GM18951 (cell line): ENCODE results near the gene SBNO2.

Experiments
- POLR2A ChIP-seq: IDR thresholded peaks from 4 replicates; pipeline ENCODE4 v1.6.1; 2011; ENCODE audit warnings: mild to moderate bottlenecking; ENCODE audit not compliant: insufficient read length, insufficient read depth; ENCODE audit errors: extremely low read depth
- in situ Hi-C: fragments of 300-500 bp; cut with MboI; formaldehyde crosslinking; loops from one replicate; pipeline ENCODE4 v1.12.0; 2022; ENCODE audit warnings: low sequenced_read_pairs, mixed read lengths, inconsistent platforms; ENCODE audit not compliant: unreplicated experiment

SBNO2 gene

GRCh38 chr19:1173845-1174809 is at the start of gene SBNO2:
Gene SBNO2 (minus strand): TSS chr19:1174268. CDS start chr19:1154276, 19,992 bp downstream.
- in situ Hi-C loops = no loop called here
- TF ChIP-seq POLR2A = peak; percentile 97

GRCh38 chr19:1223018-1223855 is 49.2 kb upstream of the SBNO2 start:
- TF ChIP-seq POLR2A = no peak
- in situ Hi-C loops = no loop called here

DNA sequence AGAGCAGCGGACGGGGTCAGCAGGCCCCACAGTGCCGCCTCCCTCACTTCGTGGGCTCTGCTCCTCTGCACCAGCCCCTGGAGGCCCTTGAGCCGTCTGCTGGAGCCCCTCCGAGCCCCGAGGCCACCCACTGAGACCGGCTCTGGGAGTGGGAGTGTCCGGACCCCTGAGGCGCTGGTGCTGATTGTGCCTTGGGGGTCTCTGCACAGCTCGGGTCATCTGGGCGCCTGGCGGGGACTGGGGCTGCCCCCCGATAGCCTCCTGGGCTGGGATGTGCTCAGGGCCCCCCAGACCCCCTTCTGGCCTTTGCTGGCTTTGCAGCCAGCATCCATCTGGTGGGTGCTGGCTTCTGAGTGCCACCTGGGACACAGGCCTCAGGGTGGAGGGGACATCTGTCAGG is 48.3 kb upstream of the SBNO2 start:
- in situ Hi-C loops = no loop called here
- TF ChIP-seq POLR2A = no peak

- no peak for TF ChIP-seq POLR2A
- in situ Hi-C loops = no loop called here
Measured at GRCh38 chr19:1221904-1222255, 47.8 kb upstream of the SBNO2 start.

DNA sequence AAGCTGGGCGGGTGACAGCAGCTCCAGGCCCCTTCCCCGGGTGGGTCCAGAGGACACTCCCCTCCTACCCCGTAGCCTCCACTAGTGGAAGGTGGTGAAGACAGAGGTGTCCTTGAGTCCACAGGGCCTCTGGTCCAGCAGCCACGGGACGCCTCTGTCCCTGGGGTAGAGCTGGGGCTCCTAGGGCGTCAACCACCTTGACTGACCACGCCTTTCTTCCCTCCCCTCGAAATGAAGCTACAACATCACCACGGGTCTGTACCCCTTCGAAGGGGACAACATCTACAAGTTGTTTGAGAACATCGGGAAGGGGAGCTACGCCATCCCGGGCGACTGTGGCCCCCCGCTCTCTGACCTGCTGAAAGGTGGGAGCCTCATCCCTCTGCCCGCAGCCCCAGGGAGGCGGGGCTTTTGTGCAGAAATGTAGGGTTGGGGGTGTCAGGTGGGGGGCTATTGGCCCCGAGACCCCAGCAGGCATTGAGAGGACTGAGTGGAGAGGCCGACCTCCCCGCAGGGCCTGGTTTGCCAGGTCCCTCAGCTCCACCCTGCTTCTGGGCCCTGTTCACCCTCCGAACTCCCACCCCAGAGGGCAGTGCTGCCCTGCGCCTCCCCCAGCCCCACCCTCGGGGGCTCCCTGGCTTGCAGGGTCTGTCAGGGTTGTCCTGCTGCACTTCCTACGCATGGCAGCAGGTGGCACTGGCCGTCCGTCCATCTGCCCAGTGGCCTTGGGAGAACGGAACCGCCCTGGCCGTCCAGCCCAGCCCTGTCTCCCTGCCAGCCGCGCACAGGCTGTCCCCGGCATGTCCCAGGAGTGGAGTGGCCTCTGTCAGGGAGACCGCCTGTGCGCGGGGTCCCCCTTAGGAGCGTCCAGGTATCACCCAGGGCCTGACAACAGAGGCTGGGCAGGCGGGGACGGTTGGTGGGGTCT is 47.2 kb upstream of the SBNO2 start:
- in situ Hi-C loops = no loop called here
- no peak for TF ChIP-seq POLR2A

DNA sequence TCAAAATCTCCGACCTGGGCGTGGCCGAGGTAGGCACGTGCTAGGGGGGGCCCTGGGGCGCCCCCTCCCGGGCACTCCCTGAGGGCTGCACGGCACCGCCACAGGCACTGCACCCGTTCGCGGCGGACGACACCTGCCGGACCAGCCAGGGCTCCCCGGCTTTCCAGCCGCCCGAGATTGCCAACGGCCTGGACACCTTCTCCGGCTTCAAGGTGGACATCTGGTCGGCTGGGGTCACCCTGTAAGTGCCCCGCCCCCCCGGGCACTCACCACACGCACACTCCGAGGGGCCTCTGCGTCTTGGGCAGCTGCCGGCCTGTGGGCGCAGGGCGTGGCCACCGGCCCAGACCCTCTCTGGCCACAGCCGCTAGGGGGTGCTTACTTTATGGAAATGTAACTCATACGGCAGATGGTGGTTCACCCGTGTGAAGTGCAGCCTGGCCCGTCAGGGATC is 46.4 kb upstream of the SBNO2 start:
- TF ChIP-seq POLR2A = no peak
- in situ Hi-C loops = no loop called here

DNA sequence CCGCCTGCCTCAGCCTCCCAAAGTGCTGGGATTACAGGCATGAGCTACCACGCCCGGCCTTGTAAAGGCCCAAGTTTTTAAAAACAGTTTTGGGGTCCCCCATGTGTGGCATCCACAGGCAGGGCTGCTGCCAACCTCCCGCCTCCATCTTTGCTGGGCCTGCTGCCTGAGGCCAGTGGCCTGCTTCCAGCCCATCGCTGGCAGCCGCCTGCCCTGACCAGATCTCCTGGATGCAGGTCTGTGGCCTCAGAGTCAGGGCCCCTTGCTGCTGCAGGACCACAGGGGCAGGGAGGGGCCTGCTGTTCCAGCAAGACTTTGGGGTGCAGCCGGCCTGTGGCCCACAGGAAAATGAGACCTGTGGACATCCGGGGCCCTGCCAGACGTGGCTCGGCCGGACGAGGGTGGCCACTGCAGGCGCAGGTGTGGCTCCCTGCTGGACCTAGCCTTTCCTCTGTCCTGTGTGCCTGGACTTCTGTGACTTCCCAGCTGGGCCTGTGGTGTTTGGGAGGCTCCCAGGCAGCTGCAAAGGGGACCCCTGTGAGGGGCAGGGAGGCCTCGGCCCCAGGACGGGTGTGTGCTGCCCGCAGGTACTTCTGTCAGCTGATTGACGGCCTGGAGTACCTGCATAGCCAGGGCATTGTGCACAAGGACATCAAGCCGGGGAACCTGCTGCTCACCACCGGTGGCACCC is 45.9 kb upstream of the SBNO2 start:
- in situ Hi-C loops = no loop called here
- no peak for TF ChIP-seq POLR2A

DNA sequence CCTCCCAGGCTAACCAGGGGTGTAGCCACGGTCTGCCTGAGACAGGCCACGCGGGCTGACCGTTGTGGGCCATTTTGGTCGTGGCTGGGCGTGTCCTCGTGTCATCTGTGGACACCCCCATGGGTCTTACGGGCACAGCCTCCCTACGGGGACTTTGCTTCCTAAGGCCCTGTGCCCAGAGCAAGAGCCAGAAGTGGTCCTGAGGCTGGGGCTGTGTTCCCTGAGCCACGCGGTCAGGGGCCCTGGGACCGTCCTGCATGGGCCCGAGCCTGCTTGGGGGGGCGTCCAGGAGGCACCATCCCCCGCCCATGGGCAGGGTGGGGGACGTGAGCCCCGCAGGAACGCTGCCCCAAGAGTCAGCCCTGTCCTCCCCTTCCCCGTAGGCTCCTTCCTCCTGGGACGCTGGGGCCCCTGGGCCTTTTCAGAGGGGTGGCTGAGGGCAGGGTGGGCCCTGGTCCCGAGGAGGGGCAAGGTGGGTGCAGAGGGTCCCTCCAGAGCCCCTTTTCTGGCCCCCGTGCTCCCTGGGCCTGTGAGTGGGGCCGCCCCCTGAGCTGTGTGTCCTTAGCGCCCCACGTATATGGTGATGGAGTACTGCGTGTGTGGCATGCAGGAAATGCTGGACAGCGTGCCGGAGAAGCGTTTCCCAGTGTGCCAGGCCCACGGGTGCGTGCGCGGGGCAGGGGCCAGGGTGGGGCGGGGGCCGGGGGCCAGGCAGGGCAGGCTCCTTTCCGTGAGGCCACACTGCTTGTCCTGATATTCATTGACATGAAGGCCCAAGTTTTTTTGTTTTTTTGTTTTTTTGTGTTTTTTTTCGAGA is 44.9 kb upstream of the SBNO2 start:
- TF ChIP-seq POLR2A = no peak
- in situ Hi-C loops = no loop called here

GRCh38 chr19:1217366-1217765 is 43.3 kb upstream of the SBNO2 start:
- no peak for TF ChIP-seq POLR2A
- in situ Hi-C loops = no loop called here

- TF ChIP-seq POLR2A = no peak
- in situ Hi-C loops = no loop called here
Measured at GRCh38 chr19:1216756-1217155, 42.7 kb upstream of the SBNO2 start.
